HCT116 (cell line): ENCODE data around the gene CPLX4. TPM values are rescaled to one million over a fixed set of nuclear protein-coding genes. Genes with fewer than 3 reads are reported as not detected.

ENCODE experiments used
- ATAC-seq: fragments of 200-7000 bp; cut with Tn5 transposase; 2 replicates; pipeline ENCODE4 v1.9.1; 2020; ENCODE audit warnings: mild to moderate bottlenecking, moderate library complexity
- BruUV-seq: library from RNA; stranded (reverse); fragments of 400-500 nt; replicated peaks from 2 replicates; lab custom pipeline; 2021; lab: Mats Ljungman, UMichigan
- CTCF ChIA-PET: fragments of 300-600 bp; sonication (Branson Sonifier 250); formaldehyde crosslinking; loops from one replicate; lab custom pipeline; 2021; ENCODE audit warnings: antibody characterized with exemption; lab: Charles Lee
- POLR2A ChIA-PET: fragments of 300-600, 350-600 bp; sonication (Branson Sonifier 250); formaldehyde crosslinking; loops from one replicate; lab custom pipeline; 2021; ENCODE audit warnings: antibody characterized with exemption; lab: Charles Lee
- RAD21 ChIA-PET, 2 experiments: fragments of 300-600 bp; sonication (Branson Sonifier 250); formaldehyde crosslinking; loops; one replicate each; lab custom pipeline; 2023; ENCODE audit warnings: low total read pairs in 2 of 2; ENCODE audit not compliant: uncharacterized antibody in 2 of 2, unreplicated experiment in 2 of 2, low non-redundant PET in 1 of 2; lab: Charles Lee
- DNase-seq: peaks from one replicate; pipeline ENCODE4 v3.0.0-alpha.2; 2010; ENCODE audit warnings: low read depth, low spot score
- H2AFZ ChIP-seq: fragments of 200-600 bp; shearing (Covaris generic), sonication (generic); 2 replicates; pipeline ENCODE4 v1.6.1; 2017; ENCODE audit warnings: low read depth, mixed run types, mixed read lengths, antibody characterized with exemption, low read length; ENCODE audit not compliant: poor library complexity, severe bottlenecking
- H3K27ac ChIP-seq: 2 replicates; pipeline ENCODE4 v1.5.1; 2012; ENCODE audit warnings: low read depth, low read length
- H3K27me3 ChIP-seq: fragments of 200-600 bp; sonication (generic); 2 replicates; pipeline ENCODE4 v1.6.1; 2016; ENCODE audit warnings: mixed run types, low read length, mixed read lengths; ENCODE audit not compliant: insufficient read depth
- H3K36me3 ChIP-seq, 2 experiments: fragments of 200-500 bp in 1 of 2; fragments of 200-600 bp in 1 of 2; sonication (Bioruptor generic) in 1 of 2; sonication (generic) in 1 of 2; 2 replicates each; pipeline versions ENCODE4 v1.5.1 to v1.6.1; 2014 to 2016; ENCODE audit warnings: low read length in 2 of 2, inconsistent platforms in 1 of 2, mixed read lengths in 1 of 2, mixed run types in 1 of 2; ENCODE audit not compliant: insufficient read depth in 2 of 2, control insufficient read depth in 1 of 2
- H3K4me1 ChIP-seq, 2 experiments: fragments of 200-600 bp in 1 of 2; sonication (generic) in 1 of 2; 2 replicates each; pipeline versions ENCODE4 v1.5.1 to v1.6.1; 2012 to 2017; ENCODE audit warnings: low read length in 2 of 2, inconsistent platforms in 1 of 2, mild to moderate bottlenecking in 1 of 2, mixed read lengths in 1 of 2, mixed run types in 1 of 2, moderate library complexity in 1 of 2; ENCODE audit not compliant: insufficient read depth in 2 of 2, control insufficient read depth in 1 of 2
- H3K4me2 ChIP-seq: fragments of 200-600 bp; sonication (generic); 2 replicates; pipeline ENCODE4 v1.6.1; 2017; ENCODE audit warnings: mixed run types, low read length, mixed read lengths
- H3K4me3 ChIP-seq, 2 experiments: fragments of 200-600 bp in 1 of 2; sonication (generic) in 1 of 2; replicated peaks in 1 of 2; 2 replicates each; pipeline ENCODE4 v1.5.1; 2011 to 2016; ENCODE audit warnings: low read length in 2 of 2, control low read depth in 1 of 2, low read depth in 1 of 2, mild to moderate bottlenecking in 1 of 2, mixed read lengths in 1 of 2, mixed run types in 1 of 2
- H3K79me2 ChIP-seq: fragments of 200-600 bp; sonication (generic); 2 replicates; pipeline ENCODE4 v1.6.1; 2017; ENCODE audit warnings: mild to moderate bottlenecking, mixed run types, low read length, moderate library complexity, mixed read lengths; ENCODE audit not compliant: insufficient read depth
- H3K9ac ChIP-seq: fragments of 200-600 bp; sonication (generic); 2 replicates; pipeline ENCODE4 v1.6.1; 2016; ENCODE audit warnings: low read length, mixed read lengths
- H3K9me2 ChIP-seq: fragments of 200-600 bp; sonication (generic), shearing (Covaris generic); 2 replicates; pipeline ENCODE4 v1.6.1; 2017; ENCODE audit warnings: mixed run types, mild to moderate bottlenecking, moderate library complexity; ENCODE audit not compliant: insufficient read depth
- H3K9me3 ChIP-seq, 2 experiments: fragments of 200-500 bp in 1 of 2; fragments of 200-600 bp in 1 of 2; sonication (Bioruptor generic) in 1 of 2; sonication (generic) in 1 of 2; 2 replicates each; pipeline ENCODE4 v1.6.1; 2014 to 2017; ENCODE audit warnings: low read length in 2 of 2, mixed read lengths in 2 of 2, inconsistent platforms in 1 of 2, low read depth in 1 of 2, mild to moderate bottlenecking in 1 of 2, mixed run types in 1 of 2, moderate library complexity in 1 of 2; ENCODE audit not compliant: control insufficient read depth in 1 of 2, insufficient read depth in 1 of 2
- H4K20me1 ChIP-seq: fragments of 200-600 bp; sonication (generic), shearing (Covaris generic); 2 replicates; pipeline ENCODE4 v1.6.1; 2017; ENCODE audit warnings: mixed run types, mild to moderate bottlenecking, moderate library complexity; ENCODE audit not compliant: insufficient read depth
- CBX3 ChIP-seq: IDR thresholded peaks from 2 replicates; pipeline ENCODE4 v1.6.1; 2012; ENCODE audit warnings: low read depth
- EGR1 ChIP-seq: IDR thresholded peaks from 2 replicates; pipeline ENCODE4 v1.6.1; 2012; ENCODE audit warnings: low read depth
- FOSL1 ChIP-seq: IDR thresholded peaks from 2 replicates; pipeline ENCODE4 v1.6.1; 2012; ENCODE audit warnings: low read depth
- POLR2A ChIP-seq: IDR thresholded peaks from 2 replicates; pipeline ENCODE4 v1.7.0; 2011; ENCODE audit warnings: borderline replicate concordance; ENCODE audit not compliant: insufficient read depth, insufficient read length; ENCODE audit errors: extremely low read depth
- SP1 ChIP-seq: IDR thresholded peaks from 2 replicates; pipeline ENCODE4 v1.6.1; 2012; ENCODE audit warnings: low read depth
- SRF ChIP-seq: IDR thresholded peaks from 2 replicates; pipeline ENCODE4 v1.6.1; 2012; ENCODE audit warnings: low read depth
- intact Hi-C: fragments of 100-400 bp; cut with micrococcal nuclease; formaldehyde crosslinking; loops from 2 replicates; pipeline ENCODE4 v1.10.0; 2022
- total RNA-seq: library from RNA; stranded (reverse); gene quantifications from one replicate; pipeline ENCODE4 v1.2.1, GENCODE V29; 2021; ENCODE audit not compliant: unreplicated experiment
- TF ChIP-seq, protein P1 (sequence below): IDR thresholded peaks from 2 replicates; pipeline ENCODE4 v1.6.1; 2012
- TF ChIP-seq, protein P2 (sequence below), 3 experiments: fragments of 200-600 bp in 1 of 3; sonication (generic) in 1 of 3; IDR thresholded peaks in 2 of 3; conservative IDR thresholded peaks in 1 of 3; 2 replicates each; pipeline ENCODE4 v1.5.1; 2012 to 2017; ENCODE audit warnings: low read depth in 2 of 3, low read length in 2 of 3, antibody characterized with exemption in 1 of 3, borderline replicate concordance in 1 of 3, control low read depth in 1 of 3, mild to moderate bottlenecking in 1 of 3, mixed read lengths in 1 of 3, mixed run types in 1 of 3, moderate library complexity in 1 of 3; ENCODE audit not compliant: insufficient read depth in 1 of 3

The CPLX4 gene
- total RNA-seq, 1 experiment from 2014 or later, result not detected

- Histone ChIP-seq H3K4me2 (peak overlapping the region; percentile 38), H4K20me1 (no peaks in the 10 kb centered on the region), H3K27me3 (peaks cover 11% of the 10 kb centered on the region; the same call in 1 of the 2 replicates), H3K4me1 (peaks cover 0 to 10% of the 10 kb centered on the region in 2 experiments; a peak in 2 of 4 replicates), H3K9me3 (no peaks in the 10 kb centered on the region), H2AFZ (no peak overlapping the region)
- ATAC-seq, result peak; percentile 34; the same call in 1 of the 2 replicates
- intact Hi-C loops, result no loop called here
- TF ChIP-seq SP1 (peak; percentile 20; the same call in 1 of the 2 replicates), EGR1 (no peak), SRF (no peak), CBX3 (no peak)
- TF ChIP-seq, protein P1, sequence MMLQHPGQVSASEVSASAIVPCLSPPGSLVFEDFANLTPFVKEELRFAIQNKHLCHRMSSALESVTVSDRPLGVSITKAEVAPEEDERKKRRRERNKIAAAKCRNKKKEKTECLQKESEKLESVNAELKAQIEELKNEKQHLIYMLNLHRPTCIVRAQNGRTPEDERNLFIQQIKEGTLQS, result no peak
- TF ChIP-seq, all 23 proteins: peak for 1
- Histone ChIP-seq H3K36me3 (no peaks in the 10 kb centered on the region), H3K79me2 (no peaks in the 10 kb centered on the region), H3K9ac (no peak overlapping the region), H3K4me3 (no peak overlapping the region), H3K27ac (no peak overlapping the region), H3K9me2 (no peaks in the 10 kb centered on the region)
- no peak for DNase-seq
- CTCF ChIA-PET, result interaction anchor here (1.7 kb wide), 1 partner anchor 101 kb away, joined by 3 read pairs; no protein-coding TSS in a partner anchor
- RAD21 ChIA-PET, result no interaction called here
- BruUV-seq, result no TSS peak
- POLR2A ChIA-PET, result interaction anchor here (1.1 kb wide), 1 partner anchor 11 kb away, joined by 3 read pairs; no protein-coding TSS in a partner anchor
Observed at GRCh38 chr18:59300676-59301285, 17.7 kb downstream of the CPLX4 start.

- TF ChIP-seq, protein P2, sequence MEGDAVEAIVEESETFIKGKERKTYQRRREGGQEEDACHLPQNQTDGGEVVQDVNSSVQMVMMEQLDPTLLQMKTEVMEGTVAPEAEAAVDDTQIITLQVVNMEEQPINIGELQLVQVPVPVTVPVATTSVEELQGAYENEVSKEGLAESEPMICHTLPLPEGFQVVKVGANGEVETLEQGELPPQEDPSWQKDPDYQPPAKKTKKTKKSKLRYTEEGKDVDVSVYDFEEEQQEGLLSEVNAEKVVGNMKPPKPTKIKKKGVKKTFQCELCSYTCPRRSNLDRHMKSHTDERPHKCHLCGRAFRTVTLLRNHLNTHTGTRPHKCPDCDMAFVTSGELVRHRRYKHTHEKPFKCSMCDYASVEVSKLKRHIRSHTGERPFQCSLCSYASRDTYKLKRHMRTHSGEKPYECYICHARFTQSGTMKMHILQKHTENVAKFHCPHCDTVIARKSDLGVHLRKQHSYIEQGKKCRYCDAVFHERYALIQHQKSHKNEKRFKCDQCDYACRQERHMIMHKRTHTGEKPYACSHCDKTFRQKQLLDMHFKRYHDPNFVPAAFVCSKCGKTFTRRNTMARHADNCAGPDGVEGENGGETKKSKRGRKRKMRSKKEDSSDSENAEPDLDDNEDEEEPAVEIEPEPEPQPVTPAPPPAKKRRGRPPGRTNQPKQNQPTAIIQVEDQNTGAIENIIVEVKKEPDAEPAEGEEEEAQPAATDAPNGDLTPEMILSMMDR (IDR thresholded peaks at IDR 0.05 in 2 of 3, conservative IDR thresholded peaks at IDR 0.05 in 1 of 3; ENCODE audit: borderline replicate concordance in 1 of 3, insufficient read depth in 1 of 3, low read depth in 2 of 3, low read length in 2 of 3), result no peak
- no peak for TF ChIP-seq FOSL1
- TF ChIP-seq POLR2A, result no peak
- Histone ChIP-seq H3K27me3 (peaks cover 29% of the 10 kb centered on the region; the same call in 1 of the 2 replicates), H3K27ac (no peak overlapping the region), H3K4me2 (no peak overlapping the region), H3K36me3 (no peaks in the 10 kb centered on the region), H3K9me3 (no peaks in the 10 kb centered on the region), H3K79me2 (no peaks in the 10 kb centered on the region), H3K4me3 (no peak overlapping the region), H3K4me1 (peaks cover 0 to 10% of the 10 kb centered on the region in 2 experiments; a peak in 2 of 4 replicates), H3K9me2 (no peaks in the 10 kb centered on the region), H2AFZ (no peak overlapping the region), H3K9ac (no peak overlapping the region), H4K20me1 (no peaks in the 10 kb centered on the region)
- RAD21 ChIA-PET, result no interaction called here
- no TSS peak for BruUV-seq
- intact Hi-C loops, result no loop called here
- CTCF ChIA-PET, result interaction anchor here (1.5 kb wide), 1 partner anchor 9 kb away, joined by 3 read pairs; no protein-coding TSS in a partner anchor
- POLR2A ChIA-PET, result no interaction called here
- no peak for DNase-seq
- no peak for ATAC-seq
Observed at GRCh38 chr18:59298871-59299270, 19.6 kb downstream of the CPLX4 start.
